ENCODE data around the gene KCNQ5. TPM values are rescaled to one million over a fixed set of nuclear protein-coding genes. Genes with fewer than 3 reads are reported as not detected.

The KCNQ5 gene
- total RNA-seq, 6 experiments from 2014 or later, result 16.3 to 35.5 (median 20.2) TPM

GRCh38 chr6:72676995-72677394 lies 55.1 kb downstream of the KCNQ5 start:
- Mint-ChIP-seq H3K27me3 (ENCODE audit: insufficient read depth) (no peaks in the 10 kb centered on the region), H3K36me3 (ENCODE audit: low read depth) (peaks cover 24% of the 10 kb centered on the region), H3K27ac (no peak overlapping the region), H3K4me3 (no peak overlapping the region), H3K4me1 (ENCODE audit: low read depth) (peaks cover 34% of the 10 kb centered on the region), H3K9me3 (no peaks in the 10 kb centered on the region)
- TF ChIP-seq CTCF (IDR thresholded peaks at IDR 0.05), result no peak
- DNase-seq, result no peak

GRCh38 chr6:72677740-72678139 lies 55.9 kb downstream of the KCNQ5 start:
- no peak for TF ChIP-seq CTCF (IDR thresholded peaks at IDR 0.05)
- no peaks in the 10 kb centered on the region for H3K9me3 Mint-ChIP-seq
- DNase-seq, result no peak
- H3K36me3 Mint-ChIP-seq (ENCODE audit: low read depth), result peaks cover 31% of the 10 kb centered on the region
- H3K4me1 Mint-ChIP-seq (ENCODE audit: low read depth), result peaks cover 40% of the 10 kb centered on the region
- H3K27ac Mint-ChIP-seq, result no peak overlapping the region
- no peak overlapping the region for H3K4me3 Mint-ChIP-seq
- H3K27me3 Mint-ChIP-seq (ENCODE audit: insufficient read depth), result no peaks in the 10 kb centered on the region

- H3K4me1 Mint-ChIP-seq (ENCODE audit: low read depth), result peaks cover 19% of the 10 kb centered on the region
- no peaks in the 10 kb centered on the region for H3K27me3 Mint-ChIP-seq (ENCODE audit: insufficient read depth)
- no peak overlapping the region for H3K4me3 Mint-ChIP-seq
- H3K36me3 Mint-ChIP-seq (ENCODE audit: low read depth), result peaks cover 29% of the 10 kb centered on the region
- no peaks in the 10 kb centered on the region for H3K9me3 Mint-ChIP-seq
- TF ChIP-seq CTCF (IDR thresholded peaks at IDR 0.05), result no peak
- no peak overlapping the region for H3K27ac Mint-ChIP-seq
- DNase-seq, result no peak
These were observed 61.9 kb downstream of the KCNQ5 start for GRCh38 chr6:72683797-72684196.

GRCh38 chr6:72689107-72689954 lies 67.5 kb downstream of the KCNQ5 start:
- TF ChIP-seq CTCF (IDR thresholded peaks at IDR 0.05), result no peak
- Mint-ChIP-seq H3K4me1 (ENCODE audit: low read depth) (peaks cover 13% of the 10 kb centered on the region), H3K4me3 (no peak overlapping the region), H3K36me3 (ENCODE audit: low read depth) (peaks cover 24% of the 10 kb centered on the region), H3K27me3 (ENCODE audit: insufficient read depth) (no peaks in the 10 kb centered on the region), H3K9me3 (no peaks in the 10 kb centered on the region), H3K27ac (no peak overlapping the region)
- no peak for DNase-seq

- no peak overlapping the region for H3K27ac Mint-ChIP-seq
- H3K9me3 Mint-ChIP-seq, result no peaks in the 10 kb centered on the region
- TF ChIP-seq CTCF (IDR thresholded peaks at IDR 0.05), result no peak
- peaks cover 13% of the 10 kb centered on the region for H3K4me1 Mint-ChIP-seq (ENCODE audit: low read depth)
- H3K27me3 Mint-ChIP-seq (ENCODE audit: insufficient read depth), result no peaks in the 10 kb centered on the region
- no peak overlapping the region for H3K4me3 Mint-ChIP-seq
- peaks cover 42% of the 10 kb centered on the region for H3K36me3 Mint-ChIP-seq (ENCODE audit: low read depth)
- DNase-seq, result no peak
These were observed 69.4 kb downstream of the KCNQ5 start for GRCh38 chr6:72691249-72691648.

All from HFFc6 (cell line).